GM21360 (cell line): ENCODE data around the gene MYO1G.

Experiments
- ATAC-seq: cut with Tn5 transposase; IDR thresholded peaks from one replicate; pipeline ENCODE4 v1.9.1; 2021; ENCODE audit warnings: mild to moderate bottlenecking, moderate library complexity; ENCODE audit not compliant: unreplicated experiment

The MYO1G gene

GRCh38 chr7:44967571-44968446 lies 11.0 kb downstream of the MYO1G start:
- no peak for ATAC-seq

DNA sequence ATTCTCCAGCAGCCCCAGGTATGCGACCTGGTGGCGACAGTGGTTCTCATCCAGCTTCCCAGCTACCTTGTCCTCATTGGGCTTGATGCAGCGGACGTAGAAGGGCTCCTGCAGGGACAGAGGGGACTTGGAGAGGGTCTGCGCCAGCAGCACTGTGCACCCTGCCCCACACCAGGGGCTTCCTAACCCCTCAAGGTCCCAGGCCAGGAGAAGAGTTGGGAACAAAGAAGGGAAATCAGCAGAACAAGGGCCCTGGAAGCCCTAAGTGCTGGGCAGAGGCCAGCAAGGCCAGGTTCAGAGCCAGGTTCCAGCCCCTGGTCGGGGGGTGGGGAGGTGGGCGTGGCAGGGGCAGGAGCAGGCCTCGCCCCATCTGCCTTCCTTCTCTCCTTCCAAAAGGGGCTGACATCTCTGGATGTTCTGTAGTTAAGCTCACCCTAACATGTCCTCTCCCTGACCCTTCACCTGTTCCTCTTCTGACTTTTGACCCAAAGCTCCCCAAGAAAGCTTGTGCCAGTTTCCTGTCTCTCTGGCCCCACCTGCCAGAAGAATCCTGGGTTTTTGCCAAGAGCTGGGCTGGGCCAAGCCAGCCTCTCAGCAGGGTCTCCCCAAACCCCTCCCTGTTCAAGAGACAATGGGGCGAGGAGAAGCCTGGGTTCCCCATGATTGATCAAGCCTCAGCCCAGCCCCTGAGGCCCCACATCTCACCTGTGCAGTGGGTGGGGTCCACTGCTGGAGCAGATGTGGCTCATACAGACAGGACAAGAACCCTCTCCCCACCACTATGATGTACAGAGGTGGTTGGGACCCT lies 11.9 kb downstream of the MYO1G start:
- no peak for ATAC-seq

- no peak for ATAC-seq
Observed at GRCh38 chr7:44965937-44966730, 12.7 kb downstream of the MYO1G start.

GRCh38 chr7:44965441-44965903 lies 13.3 kb downstream of the MYO1G start:
- no peak for ATAC-seq

DNA sequence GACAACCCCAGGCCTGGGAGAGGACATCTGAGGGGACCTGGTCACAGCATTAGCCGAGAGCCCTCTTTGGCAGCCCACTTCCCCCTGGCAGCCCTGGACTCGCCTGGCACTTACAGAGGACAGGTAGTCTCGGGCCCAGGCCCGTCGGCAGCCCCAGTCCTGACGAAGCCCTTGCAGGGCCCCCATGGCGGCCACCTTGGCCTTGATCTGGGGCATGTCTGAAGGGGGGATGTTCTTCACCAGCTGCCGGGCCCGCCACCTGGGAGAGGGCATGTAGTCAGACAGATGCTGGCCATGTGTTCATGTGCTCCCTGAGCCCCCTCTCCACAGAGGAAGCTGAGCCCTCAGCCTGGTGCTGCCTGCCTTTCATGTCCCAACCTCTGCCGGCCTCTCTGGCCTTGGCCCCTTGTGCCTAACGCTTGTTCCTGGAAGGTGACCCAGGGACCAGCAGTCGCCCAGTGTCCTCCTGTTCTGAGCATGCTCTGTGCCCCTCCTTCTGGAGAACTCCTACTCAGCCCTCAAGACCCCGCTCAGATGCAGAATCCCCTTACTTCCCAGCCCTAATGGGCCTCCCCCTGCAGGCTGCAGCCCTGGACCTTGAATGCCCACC lies 13.9 kb downstream of the MYO1G start:
- ATAC-seq, result no peak

DNA sequence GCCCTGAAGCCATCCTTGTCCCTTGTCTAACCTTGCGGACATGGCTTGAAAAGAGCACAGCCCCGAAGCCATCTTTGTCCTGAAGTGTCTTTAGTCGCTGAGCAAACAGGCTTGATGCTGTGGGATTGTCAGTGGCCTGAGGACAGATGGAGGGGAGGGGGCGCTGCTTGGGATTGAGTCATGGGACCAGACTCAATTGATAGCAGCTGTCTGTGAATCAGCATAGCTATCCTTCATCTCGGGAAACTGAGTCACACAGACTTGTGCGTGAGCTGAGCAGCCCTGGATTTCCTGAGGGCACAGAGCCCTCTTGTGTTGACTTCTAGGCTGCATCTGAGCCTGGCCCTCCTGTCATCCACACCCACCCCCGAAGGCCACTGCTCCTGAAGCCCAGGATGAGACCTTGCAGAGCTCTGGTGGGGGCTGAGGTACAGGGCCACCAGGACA lies 14.4 kb downstream of the MYO1G start:
- ATAC-seq, result no peak

- ATAC-seq, result no peak
Observed at GRCh38 chr7:44963364-44964290, 15.2 kb downstream of the MYO1G start.

GRCh38 chr7:44962483-44963251 lies 16.1 kb downstream of the MYO1G start:
- ATAC-seq, result no peak

DNA sequence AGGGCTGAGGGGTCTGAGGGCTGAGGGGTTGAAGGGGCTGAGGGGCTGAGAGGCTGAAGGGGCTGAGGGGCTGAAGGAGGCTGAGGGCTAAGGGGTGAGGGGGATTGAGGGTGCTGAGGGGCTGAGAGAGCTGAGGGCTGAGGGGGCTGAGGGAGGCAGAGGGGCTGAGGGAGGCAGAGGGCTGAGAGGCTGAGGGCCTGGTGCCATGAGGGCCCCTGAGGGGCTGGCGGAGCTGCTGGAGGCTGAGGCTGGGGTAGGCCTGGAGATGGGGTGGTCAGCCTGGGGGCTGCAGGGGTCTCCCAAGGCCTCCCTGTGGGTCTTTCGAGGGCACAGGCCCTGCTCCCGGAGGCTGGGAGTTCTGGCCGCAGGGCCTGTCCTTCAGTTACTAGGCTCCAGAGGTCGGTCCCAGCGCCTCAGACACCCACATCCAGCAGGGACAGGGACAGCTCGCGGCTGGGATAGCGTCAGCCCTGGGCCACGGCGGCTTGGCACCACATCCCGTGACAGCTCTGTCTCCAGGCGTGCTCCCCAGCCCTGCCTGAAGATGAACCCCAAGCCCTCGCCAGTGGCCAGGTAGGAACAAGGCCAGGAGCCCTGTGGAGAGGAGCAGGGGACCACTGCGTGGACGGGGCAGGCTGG lies 16.9 kb downstream of the MYO1G start:
- no peak for ATAC-seq

DNA sequence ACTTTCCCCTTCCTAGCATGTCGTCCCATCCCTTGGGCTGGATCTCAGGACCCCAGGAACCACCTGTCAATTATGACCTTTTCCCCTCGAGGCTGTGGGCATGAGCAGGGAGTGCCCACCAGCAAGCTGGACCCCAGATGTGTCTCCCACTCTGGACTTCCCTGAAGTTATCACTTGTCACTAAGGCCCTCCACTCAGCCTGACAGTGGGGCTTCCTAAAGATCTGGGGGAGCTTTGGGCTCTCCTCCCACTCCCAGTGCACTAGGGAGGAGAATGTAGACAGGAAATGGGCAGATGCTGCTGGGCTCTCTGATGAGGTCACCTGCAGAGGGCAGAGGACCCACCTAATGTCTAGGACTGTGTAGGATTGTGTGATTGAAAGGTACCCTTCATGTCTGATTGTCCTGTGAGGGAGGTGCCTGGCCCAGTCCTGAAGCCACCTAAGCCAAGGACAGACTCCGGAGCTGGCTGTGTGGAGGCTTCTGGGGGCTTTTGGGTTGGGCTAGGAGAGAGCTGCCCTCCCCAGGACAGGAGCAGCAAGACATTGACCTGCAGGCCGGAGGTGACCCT lies 18.7 kb downstream of the MYO1G start:
- no peak for ATAC-seq

DNA sequence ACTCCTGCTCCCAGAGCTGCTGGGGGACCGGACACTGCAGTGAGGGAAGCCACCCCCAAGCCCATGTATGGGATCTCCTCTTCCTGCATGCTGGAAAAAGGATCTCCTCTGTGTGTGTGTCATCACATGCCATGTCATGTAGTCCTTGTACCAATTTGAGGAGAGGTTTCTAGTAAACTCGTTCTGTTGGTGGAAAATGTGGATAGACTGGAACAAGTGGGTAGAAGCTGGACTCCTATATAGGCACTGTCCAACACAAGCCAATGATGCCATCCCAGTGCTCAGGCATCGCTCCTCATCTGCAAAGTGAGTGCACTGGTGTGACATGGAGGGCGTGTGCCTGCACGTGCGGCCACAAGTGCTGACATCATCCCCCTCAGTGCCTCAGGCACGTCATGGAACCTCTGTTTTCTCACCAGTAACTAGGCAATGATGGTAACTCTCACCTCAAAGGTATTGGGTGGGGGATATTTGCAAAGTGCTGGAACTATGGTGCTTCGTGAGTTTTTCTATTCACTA lies 19.3 kb downstream of the MYO1G start:
- ATAC-seq, result no peak

- ATAC-seq, result no peak
Observed at GRCh38 chr7:44958645-44959344, 20.0 kb downstream of the MYO1G start.

DNA sequence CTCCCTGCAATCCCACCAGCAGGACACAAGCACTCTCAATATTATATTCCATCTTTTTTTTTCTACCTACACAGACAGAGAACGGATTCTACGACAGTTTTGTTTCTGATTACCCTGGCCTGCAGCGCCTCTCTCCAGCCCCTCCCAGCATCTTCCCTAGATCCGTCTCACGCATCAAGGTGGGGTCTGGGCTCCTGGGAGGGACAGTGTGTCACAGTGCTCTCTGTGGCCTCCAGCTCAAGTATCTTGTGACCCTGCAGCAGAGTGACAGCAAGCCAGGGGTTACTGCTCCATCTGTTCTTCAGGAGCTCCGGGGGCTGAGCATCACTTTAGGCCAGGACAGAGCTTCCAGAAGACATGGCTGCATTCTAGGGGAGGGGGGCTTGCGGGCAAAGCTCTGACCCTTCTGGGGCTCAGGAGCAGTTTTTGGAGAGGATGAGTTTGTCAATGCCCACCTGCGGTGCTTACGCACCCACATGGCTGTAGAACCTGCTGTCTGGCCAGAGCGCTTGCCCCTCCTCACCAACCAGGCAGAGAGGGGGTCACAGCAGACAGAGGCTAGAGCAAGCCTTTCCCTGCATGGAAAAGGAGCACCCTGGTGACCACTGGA lies 22.6 kb downstream of the MYO1G start:
- ATAC-seq, result no peak

- ATAC-seq, result no peak
Observed at GRCh38 chr7:44955733-44956132, 23.1 kb downstream of the MYO1G start.

DNA sequence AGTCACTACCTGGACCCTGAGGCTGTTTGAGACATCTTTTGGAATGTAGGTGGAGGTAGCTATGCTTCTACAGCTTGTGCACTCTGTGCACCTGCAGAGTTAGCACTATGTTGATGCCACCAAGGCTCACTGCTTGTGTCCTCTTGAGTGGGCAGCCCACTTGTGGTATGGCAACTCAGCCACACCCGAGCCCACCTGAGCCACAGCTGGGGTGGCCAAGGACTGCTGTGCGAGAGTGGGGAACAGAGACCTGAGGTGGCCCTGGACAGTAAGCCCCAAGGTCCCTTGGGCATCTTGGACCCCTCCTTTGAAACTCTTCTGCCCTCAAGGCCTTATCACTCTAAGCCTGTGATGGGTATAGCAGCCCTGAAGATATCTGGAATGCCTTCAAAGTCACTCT lies 25.7 kb downstream of the MYO1G start:
- no peak for ATAC-seq

GRCh38 chr7:44949303-44949702 lies 29.5 kb downstream of the MYO1G start:
- ATAC-seq, result no peak

GRCh38 chr7:44945479-44945878 lies 33.3 kb downstream of the MYO1G start:
- ATAC-seq, result no peak
